B cell (primary cell): ENCODE results near the gene RAB10. TPM values are rescaled to one million over a fixed set of nuclear protein-coding genes. Genes with fewer than 3 reads are reported as not detected.

Source experiments
- ATAC-seq: fragments of 200-7000 bp; cut with Tn5 transposase; one replicate; pipeline ENCODE4 v1.10.0; 2021; ENCODE audit warnings: low read depth, mild to moderate bottlenecking, moderate number of reproducible peaks, moderate library complexity
- CTCF ChIA-PET: fragments of 350-600 bp; sonication (Branson Sonifier 250); formaldehyde crosslinking; loops from one replicate; lab custom pipeline; 2021; ENCODE audit warnings: antibody characterized with exemption, inconsistent platforms; lab: Charles Lee
- POLR2A ChIA-PET: fragments of 350-600 bp; sonication (Branson Sonifier 250); formaldehyde crosslinking; loops from one replicate; lab custom pipeline; 2021; ENCODE audit warnings: antibody characterized with exemption; lab: Charles Lee
- DNase-seq: peaks from one replicate; pipeline ENCODE4 v3.0.0; 2013
- H2AFZ ChIP-seq: 2 replicates; pipeline ENCODE4 v1.6.1; 2012; ENCODE audit warnings: mild to moderate bottlenecking, low read depth, low read length; ENCODE audit not compliant: insufficient read depth, poor library complexity, severe bottlenecking
- H3K27ac ChIP-seq, 2 donors: 1 replicate in 1 of 2; 2 replicates in 1 of 2; pipeline ENCODE4 v1.5.1; 2012 to 2013; ENCODE audit warnings: low read length in 2 of 2, mild to moderate bottlenecking in 2 of 2, moderate library complexity in 1 of 2
- H3K27me3 ChIP-seq, 4 experiments: fragments of 200-600 bp in 1 of 4; sonication (generic) in 1 of 4; replicated peaks in 1 of 4; 1 replicate in 2 of 4; 2 replicates in 2 of 4; pipeline versions ENCODE4 v1.6.1 to v1.7.0; 2013 to 2016; ENCODE audit warnings: low read length in 3 of 4, mild to moderate bottlenecking in 2 of 4, mixed read lengths in 1 of 4, moderate library complexity in 1 of 4; ENCODE audit not compliant: insufficient read depth in 4 of 4, control insufficient read depth in 3 of 4; ENCODE audit errors: control extremely low read depth in 1 of 4
- H3K36me3 ChIP-seq, 2 experiments: replicated peaks in 1 of 2; 1 replicate in 1 of 2; 2 replicates in 1 of 2; pipeline versions ENCODE4 v1.6.1 to v1.7.1; 2013; ENCODE audit warnings: low read length in 1 of 2; ENCODE audit not compliant: insufficient read depth in 2 of 2, control insufficient read depth in 1 of 2; ENCODE audit errors: control extremely low read depth in 1 of 2, extremely low read depth in 1 of 2
- H3K4me1 ChIP-seq, 2 donors: fragments of 200-600 bp in 1 of 2; sonication (generic) in 1 of 2; 1 replicate in 1 of 2; 2 replicates in 1 of 2; pipeline versions ENCODE4 v1.5.1 to v1.6.1; 2013 to 2017; ENCODE audit warnings: low read length in 2 of 2; ENCODE audit not compliant: control insufficient read depth in 2 of 2, insufficient read depth in 2 of 2
- H3K4me2 ChIP-seq: replicated peaks from 2 replicates; pipeline ENCODE3; 2012; ENCODE audit warnings: mild to moderate bottlenecking, low read depth, low read length; ENCODE audit not compliant: poor library complexity, severe bottlenecking
- H3K4me3 ChIP-seq, 5 experiments: fragments of 200-600 bp in 1 of 5; sonication (generic) in 1 of 5; 1 replicate in 3 of 5; 2 replicates in 2 of 5; pipeline versions ENCODE4 v1.5.1 to v1.7.0; 2011 to 2016; ENCODE audit warnings: low read length in 4 of 5, mild to moderate bottlenecking in 4 of 5, low read depth in 2 of 5, control low read depth in 1 of 5, moderate library complexity in 1 of 5; ENCODE audit not compliant: insufficient read depth in 1 of 5; ENCODE audit errors: control extremely low read depth in 1 of 5, extremely low read depth in 1 of 5
- H3K79me2 ChIP-seq: fragments of 200-600 bp; sonication (generic); one replicate; pipeline ENCODE4 v1.6.0; 2016; ENCODE audit warnings: low read length; ENCODE audit not compliant: control insufficient read depth, insufficient read depth
- H3K9ac ChIP-seq: fragments of 200-600 bp; sonication (generic); 2 replicates; pipeline ENCODE4 v1.6.1; 2017; ENCODE audit warnings: mild to moderate bottlenecking, low read length, moderate library complexity
- H3K9me3 ChIP-seq, 3 donors: one replicate each; pipeline versions ENCODE4 v1.6.1 to v1.7.1; 2013; ENCODE audit warnings: low read length in 2 of 3; ENCODE audit not compliant: control insufficient read depth in 2 of 3, insufficient read depth in 1 of 3; ENCODE audit errors: control extremely low read depth in 1 of 3
- H4K20me1 ChIP-seq: 2 replicates; pipeline ENCODE4 v1.6.0; 2012; ENCODE audit warnings: mild to moderate bottlenecking, low read length; ENCODE audit not compliant: insufficient read depth, control insufficient read depth, poor library complexity, severe bottlenecking
- H3K27ac Mint-ChIP-seq: one replicate; pipeline ENCODE4 v1.8.0; 2021; ENCODE audit warnings: mixed read lengths
- H3K27me3 Mint-ChIP-seq: one replicate; pipeline ENCODE4 v1.8.0; 2021; ENCODE audit warnings: mixed read lengths
- H3K4me1 Mint-ChIP-seq: one replicate; pipeline ENCODE4 v1.8.0; 2021; ENCODE audit warnings: mixed read lengths
- H3K4me3 Mint-ChIP-seq: one replicate; pipeline ENCODE4 v1.8.0; 2021; ENCODE audit warnings: mixed read lengths
- H3K9me3 Mint-ChIP-seq: one replicate; pipeline ENCODE4 v1.8.0; 2022; ENCODE audit warnings: mixed read lengths; ENCODE audit not compliant: insufficient read depth
- CTCF ChIP-seq: fragments of 200-600 bp; IDR thresholded peaks from one replicate; pipeline ENCODE4 v1.8.0; 2022; ENCODE audit warnings: antibody characterized with exemption, mild to moderate bottlenecking
- EZH2 ChIP-seq: IDR thresholded peaks from 2 replicates; pipeline ENCODE4 v1.6.1; 2012; ENCODE audit warnings: borderline replicate concordance, low read depth, mild to moderate bottlenecking, moderate library complexity, low read length; ENCODE audit not compliant: insufficient read depth, poor library complexity, severe bottlenecking
- WGBS: methylation state at CpG from one replicate; pipeline ENCODE4 v1.1.5; 2013; ENCODE audit warnings: missing lambda C conversion rate; ENCODE audit not compliant: insufficient coverage; 5-methylcytosine and 5-hydroxymethylcytosine counted together
- intact Hi-C: fragments of 100-400 bp; cut with micrococcal nuclease; formaldehyde crosslinking; loops from one replicate; pipeline ENCODE4 v1.10.0; 2022
- polyA plus RNA-seq: library from polyadenylated mRNA; depleted of rRNA; stranded (reverse); fragments of >200 nt; gene quantifications from 2 replicates; pipeline ENCODE4 v1.2.3, GENCODE V29; 2012
- total RNA-seq, 2 donors: library from RNA; stranded (reverse); fragments of 120-200 nt in 1 of 2; gene quantifications; 1 replicate in 1 of 2; 2 replicates in 1 of 2; pipeline versions ENCODE4 v1.2.3 to v1.2.4, GENCODE V29; 2013 to 2022

RAB10 gene
- total and polyA plus RNA-seq, 2 donors (not counting 1 experiment from before 2014, with no cell fraction given), result 21.7 to 66.7 TPM

- intact Hi-C loops, result no loop called here
Observed at GRCh38 chr2:26172871-26173775, 139.2 kb downstream of the RAB10 start, which contains the start of gene GAREM2. TSS of gene GAREM2 (plus strand) at chr2:26173088. CDS start at chr2:26173221, 133 bp downstream.

More at GRCh38 chr2:26172871-26173775, 139.2 kb downstream of the RAB10 start, which contains the start of gene GAREM2:
- peak within 1 kb of the TSS; percentile 91 for H3K4me2 ChIP-seq
- H3K27ac ChIP-seq, result no peak within 1 kb of the TSS
- Mint-ChIP-seq H3K9me3 (no peaks in the 10 kb centered on the region), H3K27me3 (peaks cover 39% of the 10 kb centered on the region), H3K4me3 (peak within 1 kb of the TSS; percentile 83), H3K4me1 (peaks cover 14% of the 10 kb centered on the region), H3K27ac (peak within 1 kb of the TSS; percentile 53)
- no peaks in the 10 kb centered on the region for H3K79me2 ChIP-seq
- peak within 1 kb of the TSS; percentile 61 for H3K9ac ChIP-seq
- H4K20me1 ChIP-seq, result no peaks in the 10 kb centered on the region
- POLR2A ChIA-PET, result interaction anchor here (1.0 kb wide), 1 partner anchor 12 kb away, joined by 5 read pairs; no protein-coding TSS in a partner anchor
- ATAC-seq, result peak; percentile 40
- H3K36me3 ChIP-seq, result no peaks in the 10 kb centered on the region
- CTCF ChIA-PET, result interaction anchor here (0.9 kb wide), 1 partner anchor 12 kb away, joined by 4 read pairs; no protein-coding TSS in a partner anchor
- peak; percentile 42 for DNase-seq
- peaks cover 14 to 20% of the 10 kb centered on the region in 2 donors for H3K4me1 ChIP-seq
- peaks cover 0 to 52% (median 22%) of the 10 kb centered on the region in 4 experiments for H3K27me3 ChIP-seq
- 1% methylated on average over 73 of the region's 102 CpGs for WGBS
- peak within 1 kb of the TSS in 4 of 5 experiments; percentile 15 to 63 (median 50) for H3K4me3 ChIP-seq
- no peak for TF ChIP-seq CTCF
- TF ChIP-seq EZH2, result peak; percentile 50
- H2AFZ ChIP-seq, result peak within 1 kb of the TSS; percentile 74
- H3K9me3 ChIP-seq, result peaks cover 0 to 15% (median 0%) of the 10 kb centered on the region in 3 donors
